Natural killer cell treated with Interleukin-12 subunit alpha and Interleukin-12 subunit beta and Interleukin-15 and Interleukin-18, amount 100 ng/mL, for 72 hours (primary cell): ENCODE results near the gene BAG5. TPM values are rescaled to one million over a fixed set of nuclear protein-coding genes. Genes with fewer than 3 reads are reported as not detected.
"Not testable (repeated sequence)": the region's sequence is repeated elsewhere in the genome, so short reads cannot be mapped to it uniquely, and the experiment has no call there.

Experiments used
- ATAC-seq, 2 donors: fragments of 150-1000 bp; cut with Tn5 transposase in 1 of 2; sonication (Bioruptor Pico), chemical (Tn5 transposase) in 1 of 2; 2 replicates each; pipeline ENCODE4 v1.10.0; 2021
- DNase-seq: peaks from one replicate; pipeline ENCODE4 v3.0.0; 2022; ENCODE audit warnings: low spot score
- H3K27ac Mint-ChIP-seq, 2 donors: 1 replicate in 1 of 2; 2 replicates in 1 of 2; pipeline ENCODE4 v1.8.0; 2022; ENCODE audit warnings: mixed read lengths in 2 of 2, mild to moderate bottlenecking in 1 of 2, moderate library complexity in 1 of 2
- H3K27me3 Mint-ChIP-seq, 2 donors: 1 replicate in 1 of 2; 2 replicates in 1 of 2; pipeline ENCODE4 v1.8.0; 2022; ENCODE audit warnings: mixed read lengths in 2 of 2
- H3K36me3 Mint-ChIP-seq: one replicate; pipeline ENCODE4 v1.8.0; 2022; ENCODE audit warnings: mixed read lengths
- H3K4me1 Mint-ChIP-seq, 2 donors: 1 replicate in 1 of 2; 2 replicates in 1 of 2; pipeline ENCODE4 v1.8.0; 2022; ENCODE audit warnings: low read depth in 2 of 2, mixed read lengths in 2 of 2, mild to moderate bottlenecking in 1 of 2
- H3K4me3 Mint-ChIP-seq: one replicate; pipeline ENCODE4 v1.8.0; 2022; ENCODE audit warnings: mixed read lengths
- H3K9me3 Mint-ChIP-seq: 2 replicates; pipeline ENCODE4 v1.8.0; 2022; ENCODE audit warnings: mixed read lengths
- total RNA-seq, 2 donors: library from RNA; stranded (reverse); gene quantifications; one replicate each; pipeline ENCODE4 v1.2.3, GENCODE V29; 2022

Gene BAG5
- 10 to 100 TPM; 27.4 to 29.6 TPM for total RNA-seq

- peak; percentile 87 to 92 for ATAC-seq
- H3K27ac Mint-ChIP-seq = peak within 1 kb of the TSS; percentile 92 to 96
- peaks cover 22% of the 10 kb centered on the region for H3K36me3 Mint-ChIP-seq
Observed at GRCh38 chr14:103562429-103563225, at the start of gene BAG5, which contains the start of gene COA8. Gene BAG5 (minus strand): TSS chr14:103562657. CDS start chr14:103561164, 1,493 bp downstream. Gene COA8 (plus strand): TSS chr14:103562960. CDS start chr14:103563002, 42 bp downstream.

GRCh38 chr14:103611215-103611614, 48.8 kb upstream of the BAG5 start:
- peaks cover 16 to 19% of the 10 kb centered on the region in 2 donors for H3K4me1 Mint-ChIP-seq
- no peak overlapping the region for H3K27ac Mint-ChIP-seq
- peaks cover 8 to 23% of the 10 kb centered on the region in 2 donors for H3K27me3 Mint-ChIP-seq
- H3K9me3 Mint-ChIP-seq = peaks cover 6% of the 10 kb centered on the region
- no peak overlapping the region for H3K4me3 Mint-ChIP-seq
- DNase-seq (no peak), ATAC-seq (no peak)
- peaks cover 14% of the 10 kb centered on the region for H3K36me3 Mint-ChIP-seq

More at GRCh38 chr14:103562429-103563225, at the start of gene BAG5, which contains the start of gene COA8:
- peak; percentile 93 for DNase-seq
- peaks cover 36 to 41% of the 10 kb centered on the region in 2 donors for H3K4me1 Mint-ChIP-seq
- no peaks in the 10 kb centered on the region for H3K9me3 Mint-ChIP-seq
- H3K27me3 Mint-ChIP-seq = no peaks in the 10 kb centered on the region
- peak within 1 kb of the TSS; percentile 99 for H3K4me3 Mint-ChIP-seq

DNA sequence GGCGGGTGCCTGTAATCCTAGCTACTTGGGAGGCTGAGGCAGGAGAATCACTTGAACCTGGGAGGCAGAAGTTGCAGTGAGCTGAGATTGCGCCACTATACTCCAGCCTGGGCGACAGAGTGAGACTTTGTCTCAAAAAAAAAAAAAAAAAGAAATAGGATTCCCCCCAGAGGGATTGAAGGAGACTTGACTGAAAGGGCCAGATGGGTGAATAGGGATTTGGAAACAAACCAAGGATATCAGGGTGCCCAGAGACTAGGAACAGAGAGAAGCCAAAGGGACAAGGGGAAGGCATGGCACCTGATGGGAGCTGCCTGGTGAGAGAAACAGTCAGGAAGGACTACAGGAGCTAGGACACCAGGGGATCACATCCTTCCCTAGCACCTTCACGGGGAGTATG, 46.6 kb upstream of the BAG5 start:
- not testable (repeated sequence) for H3K9me3 Mint-ChIP-seq, H3K4me3 Mint-ChIP-seq, H3K27ac Mint-ChIP-seq, ATAC-seq, DNase-seq
- Mint-ChIP-seq H3K36me3 (peaks cover 14% of the 10 kb centered on the region), H3K27me3 (peaks cover 8 to 23% of the 10 kb centered on the region in 2 donors), H3K4me1 (peaks cover 16 to 19% of the 10 kb centered on the region in 2 donors)

GRCh38 chr14:103607822-103608221, 45.4 kb upstream of the BAG5 start:
- Mint-ChIP-seq H3K27me3 (peaks cover 8 to 23% of the 10 kb centered on the region in 2 donors), H3K36me3 (peaks cover 14% of the 10 kb centered on the region), H3K9me3 (peaks cover 6% of the 10 kb centered on the region), H3K4me3 (peak overlapping the region; percentile 82), H3K27ac (peak overlapping the region in 1 of 2 donors; percentile 11), H3K4me1 (peaks cover 16 to 19% of the 10 kb centered on the region in 2 donors)
- ATAC-seq (no peak), DNase-seq (no peak)

- Mint-ChIP-seq H3K36me3 (peaks cover 14% of the 10 kb centered on the region), H3K27ac (peak overlapping the region; percentile 11 to 44), H3K9me3 (peaks cover 6% of the 10 kb centered on the region), H3K27me3 (peaks cover 8 to 23% of the 10 kb centered on the region in 2 donors), H3K4me3 (peak overlapping the region; percentile 82), H3K4me1 (peaks cover 16 to 19% of the 10 kb centered on the region in 2 donors)
- ATAC-seq (peak; percentile 82), DNase-seq (peak; percentile 76)
Observed at GRCh38 chr14:103606963-103607668, 44.7 kb upstream of the BAG5 start.

- Mint-ChIP-seq H3K27ac (no peak overlapping the region), H3K9me3 (no peaks in the 10 kb centered on the region), H3K36me3 (no peaks in the 10 kb centered on the region), H3K4me1 (peaks cover 16 to 19% of the 10 kb centered on the region in 2 donors), H3K27me3 (peaks cover 8 to 17% of the 10 kb centered on the region in 2 donors), H3K4me3 (no peak overlapping the region)
- no peak for ATAC-seq
- no peak for DNase-seq
Observed at GRCh38 chr14:103604620-103605019, 42.2 kb upstream of the BAG5 start.

DNA sequence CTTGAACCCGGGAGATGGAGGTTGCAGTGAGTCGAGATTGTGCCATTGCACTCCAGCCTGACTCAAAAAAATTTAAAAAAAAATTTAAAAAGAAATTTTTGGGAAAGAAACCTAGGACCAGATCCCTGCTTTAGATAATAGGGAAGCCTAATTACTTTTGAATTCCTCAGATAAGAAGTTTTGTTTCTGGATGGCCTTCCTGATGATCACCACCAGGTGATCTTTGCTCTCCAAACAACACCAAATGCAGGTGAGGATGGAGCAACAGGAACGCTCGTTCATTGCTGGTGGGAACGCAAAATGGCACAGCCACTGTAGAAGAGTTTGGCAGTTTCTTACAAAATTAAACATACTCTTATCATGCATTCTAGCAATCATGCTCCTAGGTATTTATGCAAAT, 38.0 kb upstream of the BAG5 start:
- H3K27ac Mint-ChIP-seq = no peak overlapping the region
- H3K4me3 Mint-ChIP-seq = no peak overlapping the region
- DNase-seq (no peak), ATAC-seq (no peak)
- no peaks in the 10 kb centered on the region for H3K27me3 Mint-ChIP-seq
- no peaks in the 10 kb centered on the region for H3K36me3 Mint-ChIP-seq
- H3K9me3 Mint-ChIP-seq = no peaks in the 10 kb centered on the region
- no peaks in the 10 kb centered on the region for H3K4me1 Mint-ChIP-seq

DNA sequence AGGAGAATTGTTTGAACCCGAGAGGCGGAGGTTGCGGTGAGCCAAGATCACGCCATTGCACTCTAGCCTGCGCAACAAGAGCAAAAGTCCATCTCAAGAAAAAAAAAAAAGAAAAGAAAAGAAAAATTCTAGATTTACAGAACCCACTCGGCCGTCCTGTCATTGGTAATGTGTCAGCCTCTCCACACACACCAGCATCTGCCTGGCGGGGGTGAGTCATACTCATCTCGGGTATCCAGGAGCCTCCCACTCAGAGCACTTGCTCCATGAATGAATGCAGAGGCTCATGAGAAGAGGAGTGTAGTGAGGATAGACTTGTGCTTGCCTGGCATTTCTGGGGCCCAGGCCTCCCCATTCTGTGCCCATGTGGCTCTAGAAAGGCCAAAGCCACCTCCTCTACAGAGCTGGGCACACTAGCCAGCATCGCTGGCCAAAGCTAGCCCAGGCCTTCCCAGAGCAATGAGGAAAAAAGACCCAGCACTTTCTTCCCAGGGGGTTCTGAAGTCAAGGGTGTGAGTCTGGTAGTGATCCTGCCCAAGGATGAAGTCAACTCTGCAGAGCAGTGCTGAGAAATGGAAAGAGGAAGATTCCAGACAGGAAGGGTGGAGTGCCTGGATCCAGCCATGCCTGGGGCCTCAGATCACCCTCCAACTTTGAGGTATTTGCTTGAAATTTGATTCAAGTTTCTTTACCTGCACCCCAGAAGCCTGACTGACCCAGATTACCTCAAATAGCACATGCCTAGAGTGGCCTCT, 35.3 kb upstream of the BAG5 start:
- H3K36me3 Mint-ChIP-seq = no peaks in the 10 kb centered on the region
- H3K27ac Mint-ChIP-seq = no peak overlapping the region
- no peaks in the 10 kb centered on the region for H3K9me3 Mint-ChIP-seq
- H3K4me3 Mint-ChIP-seq = no peak overlapping the region
- H3K4me1 Mint-ChIP-seq = peaks cover 0 to 3% of the 10 kb centered on the region in 2 donors
- no peak for ATAC-seq
- DNase-seq = no peak
- H3K27me3 Mint-ChIP-seq = no peaks in the 10 kb centered on the region

- ATAC-seq (no peak), DNase-seq (no peak)
- Mint-ChIP-seq H3K4me3 (no peak overlapping the region), H3K27ac (no peak overlapping the region), H3K27me3 (no peaks in the 10 kb centered on the region), H3K36me3 (no peaks in the 10 kb centered on the region), H3K9me3 (no peaks in the 10 kb centered on the region), H3K4me1 (peaks cover 0 to 3% of the 10 kb centered on the region in 2 donors)
Observed at GRCh38 chr14:103594265-103594664, 31.8 kb upstream of the BAG5 start.

GRCh38 chr14:103593577-103593976, 31.1 kb upstream of the BAG5 start:
- Mint-ChIP-seq H3K4me1 (peaks cover 0 to 3% of the 10 kb centered on the region in 2 donors), H3K4me3 (peak overlapping the region; percentile 38), H3K27me3 (no peaks in the 10 kb centered on the region), H3K9me3 (no peaks in the 10 kb centered on the region), H3K27ac (no peak overlapping the region), H3K36me3 (no peaks in the 10 kb centered on the region)
- DNase-seq = no peak
- ATAC-seq = peak; percentile 83 to 88

DNA sequence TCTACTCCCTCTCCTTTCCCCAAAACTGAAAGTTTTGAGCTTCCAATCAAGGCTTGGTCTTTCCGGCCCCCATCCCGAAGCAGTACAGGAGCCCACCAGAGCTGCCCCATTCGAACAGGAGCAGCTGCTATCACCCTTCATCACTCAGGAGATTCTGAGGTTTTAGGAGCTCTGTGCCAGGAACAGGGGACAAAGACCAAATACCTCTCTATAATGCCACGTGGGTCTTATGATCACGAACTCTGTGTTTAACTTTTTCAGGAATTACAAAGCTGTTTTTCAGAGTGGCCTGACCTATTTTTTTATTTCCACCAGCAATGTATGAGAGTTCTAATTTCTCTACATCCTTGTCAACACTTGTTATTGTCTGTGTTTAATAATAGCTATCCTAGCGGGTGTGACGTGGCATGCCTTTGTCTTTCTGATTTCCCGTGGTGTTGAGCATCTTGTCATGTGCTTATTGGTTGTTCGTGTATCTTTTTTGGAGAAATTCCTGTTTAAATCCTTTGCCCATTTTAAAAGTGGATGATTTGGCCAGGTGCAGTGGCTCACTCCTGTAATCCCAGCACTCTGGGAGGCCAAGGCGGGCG, 22.0 kb upstream of the BAG5 start:
- DNase-seq = no peak
- no peaks in the 10 kb centered on the region for H3K27me3 Mint-ChIP-seq
- H3K36me3 Mint-ChIP-seq = no peaks in the 10 kb centered on the region
- no peak overlapping the region for H3K27ac Mint-ChIP-seq
- H3K4me1 Mint-ChIP-seq = no peaks in the 10 kb centered on the region
- H3K9me3 Mint-ChIP-seq = no peaks in the 10 kb centered on the region
- no peak for ATAC-seq
- H3K4me3 Mint-ChIP-seq = no peak overlapping the region

DNA sequence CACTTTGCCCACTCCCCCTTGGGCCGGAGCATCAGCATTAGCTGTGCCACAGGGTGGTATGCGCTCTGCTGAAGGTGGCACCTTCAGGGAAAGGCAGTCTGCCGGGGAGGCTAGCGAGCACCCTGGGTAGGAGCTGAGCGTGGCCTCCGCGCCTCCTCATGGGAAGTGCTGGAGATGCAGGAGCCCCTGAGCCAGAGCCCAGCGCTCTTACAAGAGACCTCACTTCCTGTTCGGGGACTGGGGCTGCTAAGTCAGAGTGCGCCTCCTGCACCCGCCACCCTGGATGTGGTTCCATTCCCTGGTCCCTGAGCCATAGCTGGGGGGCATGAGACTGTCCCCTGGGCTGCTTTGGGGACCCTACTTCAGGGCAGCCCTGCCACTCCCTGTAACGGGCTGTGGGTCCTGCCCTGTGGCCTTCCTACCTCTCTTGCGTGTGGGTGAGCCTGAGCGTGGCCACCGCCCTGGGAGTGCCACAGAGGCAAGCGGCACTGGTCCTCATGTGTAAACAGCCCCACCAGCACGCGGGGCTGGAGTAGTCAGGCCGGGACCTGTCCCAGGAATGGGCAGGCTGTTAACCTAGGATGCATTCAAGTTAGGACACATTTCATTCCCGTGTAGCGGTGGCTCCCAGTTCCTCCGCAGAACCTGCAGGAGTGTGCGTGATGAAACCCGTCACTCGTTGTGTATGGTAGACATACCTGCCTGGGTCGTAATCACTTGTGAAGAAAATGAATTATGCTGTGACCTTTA, 19.7 kb upstream of the BAG5 start:
- Mint-ChIP-seq H3K4me1 (no peaks in the 10 kb centered on the region), H3K27me3 (no peaks in the 10 kb centered on the region), H3K9me3 (no peaks in the 10 kb centered on the region), H3K36me3 (no peaks in the 10 kb centered on the region), H3K4me3 (no peak overlapping the region), H3K27ac (no peak overlapping the region)
- no peak for DNase-seq
- no peak for ATAC-seq

GRCh38 chr14:103581206-103581605, 18.7 kb upstream of the BAG5 start:
- Mint-ChIP-seq H3K27ac (no peak overlapping the region), H3K36me3 (no peaks in the 10 kb centered on the region), H3K4me1 (no peaks in the 10 kb centered on the region), H3K4me3 (no peak overlapping the region), H3K9me3 (no peaks in the 10 kb centered on the region), H3K27me3 (no peaks in the 10 kb centered on the region)
- ATAC-seq (no peak), DNase-seq (no peak)
